DOHH2 (cell line): Measurements from ENCODE around the gene S100A16.

Source experiments
- H3F3A ChIP-seq: fragments of 200-600 bp; sonication (generic), shearing (Covaris generic); 2 replicates; pipeline ENCODE4 v1.6.0; 2016; ENCODE audit warnings: antibody characterized with exemption, mild to moderate bottlenecking; ENCODE audit not compliant: control insufficient read depth, insufficient read depth
- H3K27ac ChIP-seq: fragments of 200-600 bp; sonication (generic); 2 replicates; pipeline ENCODE4 v1.5.1; 2014; ENCODE audit warnings: low read depth, mild to moderate bottlenecking, low read length, moderate library complexity
- H3K27me3 ChIP-seq: fragments of 200-600 bp; sonication (generic); 2 replicates; pipeline ENCODE4 v1.6.1; 2014; ENCODE audit warnings: mild to moderate bottlenecking, low read length, mixed read lengths; ENCODE audit not compliant: control insufficient read depth
- H3K36me3 ChIP-seq: fragments of 200-600 bp; sonication (generic); 2 replicates; pipeline ENCODE4 v1.6.1; 2014; ENCODE audit warnings: mild to moderate bottlenecking, low read length, moderate library complexity, mixed read lengths; ENCODE audit not compliant: control insufficient read depth
- H3K4me1 ChIP-seq: fragments of 200-600 bp; sonication (generic); 2 replicates; pipeline ENCODE4 v1.6.1; 2014; ENCODE audit warnings: mild to moderate bottlenecking, low read length, mixed read lengths; ENCODE audit not compliant: control insufficient read depth
- H3K4me2 ChIP-seq: fragments of 200-600 bp; sonication (generic); 2 replicates; pipeline ENCODE4 v1.6.0; 2014; ENCODE audit warnings: mild to moderate bottlenecking, low read length, moderate library complexity
- H3K4me3 ChIP-seq: fragments of 200-600 bp; sonication (generic); 2 replicates; pipeline ENCODE4 v1.5.1; 2014; ENCODE audit warnings: mild to moderate bottlenecking, low read length, mixed read lengths
- H3K79me2 ChIP-seq: fragments of 200-600 bp; sonication (generic); 2 replicates; pipeline ENCODE4 v1.6.1; 2014; ENCODE audit warnings: mild to moderate bottlenecking, low read length, mixed read lengths; ENCODE audit not compliant: control insufficient read depth
- H3K9me2 ChIP-seq: fragments of 200-600 bp; sonication (generic); replicated peaks from 2 replicates; pipeline ENCODE4 v1.6.1; 2014; ENCODE audit warnings: mild to moderate bottlenecking, low read length, mixed read lengths; ENCODE audit not compliant: control insufficient read depth
- H3K9me3 ChIP-seq: fragments of 200-600 bp; sonication (generic); 2 replicates; pipeline ENCODE4 v1.6.1; 2014; ENCODE audit warnings: antibody characterized with exemption, low read length, mixed read lengths; ENCODE audit not compliant: control insufficient read depth, insufficient read depth
- H4K20me1 ChIP-seq: fragments of 200-600 bp; sonication (generic); 2 replicates; pipeline ENCODE4 v1.6.0; 2014; ENCODE audit warnings: low read depth, mild to moderate bottlenecking, antibody characterized with exemption, low read length, moderate library complexity; ENCODE audit not compliant: control insufficient read depth, insufficient read depth
- EZH2phosphoT487 ChIP-seq: fragments of 200-600 bp; sonication (generic); IDR thresholded peaks from 2 replicates; pipeline ENCODE4 v1.6.1; 2017; ENCODE audit warnings: borderline replicate concordance, mild to moderate bottlenecking, antibody characterized with exemption, low read length, moderate library complexity, mixed read lengths
- TF ChIP-seq, protein P1 (sequence below): fragments of 200-600 bp; sonication (generic); IDR thresholded peaks from one replicate; pipeline ENCODE4 v1.5.1; 2014; ENCODE audit warnings: antibody characterized with exemption, mild to moderate bottlenecking, low read depth, low read length; ENCODE audit not compliant: poor library complexity, severe bottlenecking

The S100A16 gene

DNA sequence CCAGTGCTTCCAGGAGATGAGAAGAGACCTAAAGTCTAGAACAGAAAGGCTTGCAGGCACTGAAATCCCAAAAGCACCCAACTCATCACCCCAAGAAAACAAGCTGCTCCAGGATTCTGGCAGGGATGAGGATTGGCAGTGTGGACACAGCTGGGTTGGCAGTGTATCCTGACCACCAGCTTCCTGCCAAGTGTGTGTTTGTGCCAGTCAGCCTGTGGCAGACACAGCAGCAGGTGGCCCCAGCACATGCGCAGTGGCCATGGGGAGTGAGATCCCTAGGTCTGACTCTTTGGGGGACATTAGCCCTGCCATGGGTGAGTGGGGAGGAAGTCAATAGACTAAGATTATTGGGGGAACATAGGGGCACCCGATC is 36.9 kb upstream of the S100A16 start:
- Histone ChIP-seq H3F3A (peaks cover 11% of the 10 kb centered on the region), H3K79me2 (no peaks in the 10 kb centered on the region), H3K9me3 (no peaks in the 10 kb centered on the region), H3K27me3 (no peaks in the 10 kb centered on the region), H3K4me3 (no peak overlapping the region), H4K20me1 (no peaks in the 10 kb centered on the region), H3K36me3 (peaks cover 25% of the 10 kb centered on the region), H3K4me2 (no peak overlapping the region), H3K9me2 (no peaks in the 10 kb centered on the region), H3K27ac (no peak overlapping the region), H3K4me1 (no peaks in the 10 kb centered on the region)
- no peak for TF ChIP-seq EZH2phosphoT487

DNA sequence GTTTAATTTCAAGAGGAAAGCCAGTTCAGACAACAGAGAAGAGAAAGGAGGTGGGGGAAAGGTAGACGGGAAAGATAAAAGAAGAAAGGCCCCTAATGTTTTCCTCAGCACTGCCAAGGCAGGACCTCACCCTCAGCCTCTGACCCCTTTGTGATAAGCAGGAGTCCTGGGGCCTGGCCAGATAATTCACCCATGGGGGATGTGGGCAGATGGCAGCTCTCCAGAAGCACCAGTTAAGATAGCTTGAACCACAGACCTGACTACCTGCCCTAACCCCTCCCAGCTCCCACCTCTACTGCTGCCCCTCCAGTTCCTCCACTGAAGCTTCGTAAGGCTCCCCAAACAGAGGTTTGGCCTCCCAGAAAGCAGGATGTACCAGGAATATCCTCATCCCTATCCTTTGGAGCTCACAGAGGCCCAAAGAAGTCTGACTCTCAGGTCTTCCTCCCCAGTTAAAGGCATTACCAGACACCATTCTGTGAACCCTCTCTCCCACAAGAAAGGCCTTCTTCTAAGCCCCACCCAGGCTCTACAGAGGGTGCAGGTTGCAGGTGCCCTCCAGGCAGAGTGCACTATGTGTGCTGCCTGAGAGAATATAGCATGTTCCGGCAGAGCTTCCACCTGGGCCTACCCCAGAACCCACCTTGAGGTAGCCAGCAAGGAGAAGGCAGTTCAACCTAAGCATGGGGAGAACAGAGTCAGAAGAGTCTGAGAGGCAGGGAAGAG is 36.4 kb upstream of the S100A16 start:
- no peaks in the 10 kb centered on the region for H3K9me3 ChIP-seq
- no peak overlapping the region for H3K27ac ChIP-seq
- H3K36me3 ChIP-seq: peaks cover 30% of the 10 kb centered on the region
- H3K4me1 ChIP-seq: no peaks in the 10 kb centered on the region
- H3F3A ChIP-seq: peaks cover 14% of the 10 kb centered on the region
- H3K4me2 ChIP-seq: no peak overlapping the region
- no peak overlapping the region for H3K4me3 ChIP-seq
- no peaks in the 10 kb centered on the region for H3K79me2 ChIP-seq
- H3K9me2 ChIP-seq: no peaks in the 10 kb centered on the region
- no peaks in the 10 kb centered on the region for H3K27me3 ChIP-seq
- TF ChIP-seq EZH2phosphoT487: no peak
- TF ChIP-seq, protein P1, sequence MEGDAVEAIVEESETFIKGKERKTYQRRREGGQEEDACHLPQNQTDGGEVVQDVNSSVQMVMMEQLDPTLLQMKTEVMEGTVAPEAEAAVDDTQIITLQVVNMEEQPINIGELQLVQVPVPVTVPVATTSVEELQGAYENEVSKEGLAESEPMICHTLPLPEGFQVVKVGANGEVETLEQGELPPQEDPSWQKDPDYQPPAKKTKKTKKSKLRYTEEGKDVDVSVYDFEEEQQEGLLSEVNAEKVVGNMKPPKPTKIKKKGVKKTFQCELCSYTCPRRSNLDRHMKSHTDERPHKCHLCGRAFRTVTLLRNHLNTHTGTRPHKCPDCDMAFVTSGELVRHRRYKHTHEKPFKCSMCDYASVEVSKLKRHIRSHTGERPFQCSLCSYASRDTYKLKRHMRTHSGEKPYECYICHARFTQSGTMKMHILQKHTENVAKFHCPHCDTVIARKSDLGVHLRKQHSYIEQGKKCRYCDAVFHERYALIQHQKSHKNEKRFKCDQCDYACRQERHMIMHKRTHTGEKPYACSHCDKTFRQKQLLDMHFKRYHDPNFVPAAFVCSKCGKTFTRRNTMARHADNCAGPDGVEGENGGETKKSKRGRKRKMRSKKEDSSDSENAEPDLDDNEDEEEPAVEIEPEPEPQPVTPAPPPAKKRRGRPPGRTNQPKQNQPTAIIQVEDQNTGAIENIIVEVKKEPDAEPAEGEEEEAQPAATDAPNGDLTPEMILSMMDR: no peak
- no peaks in the 10 kb centered on the region for H4K20me1 ChIP-seq

DNA sequence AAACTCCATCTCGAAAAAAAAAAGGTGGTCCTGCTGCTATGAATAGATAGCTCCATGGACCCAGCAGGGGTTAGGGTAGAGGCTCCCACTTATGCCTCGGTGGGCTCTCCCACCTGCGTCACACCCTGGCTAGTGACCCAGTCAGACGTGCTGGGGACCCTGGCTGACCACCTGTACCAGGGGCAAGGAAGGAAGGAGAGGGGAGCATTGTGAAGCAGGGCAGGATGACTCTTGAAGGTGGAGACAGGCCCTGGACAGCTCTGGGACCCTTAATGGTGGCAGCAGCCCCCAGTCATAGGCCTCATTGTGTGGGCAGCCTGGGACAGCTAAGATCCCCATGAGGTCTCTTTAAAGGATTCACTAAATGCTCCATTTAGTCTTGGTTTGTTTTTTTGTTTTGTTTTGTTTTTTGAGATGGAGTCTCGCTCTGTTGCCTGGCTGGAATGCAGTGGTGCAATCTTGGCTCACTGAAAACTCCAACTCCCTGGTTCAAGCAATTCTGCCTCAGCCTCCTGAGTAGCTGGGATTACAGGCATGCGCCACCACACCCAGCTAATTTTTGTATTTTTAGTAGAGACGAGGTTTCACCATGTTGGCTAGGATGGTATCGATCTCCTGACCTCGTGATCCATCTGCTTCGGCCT is 35.2 kb upstream of the S100A16 start:
- H3K9me3 ChIP-seq: no peaks in the 10 kb centered on the region
- no peak overlapping the region for H3K27ac ChIP-seq
- no peak overlapping the region for H3K4me3 ChIP-seq
- H3F3A ChIP-seq: peaks cover 17% of the 10 kb centered on the region
- peaks cover 42% of the 10 kb centered on the region for H3K36me3 ChIP-seq
- H3K79me2 ChIP-seq: no peaks in the 10 kb centered on the region
- no peaks in the 10 kb centered on the region for H3K9me2 ChIP-seq
- no peaks in the 10 kb centered on the region for H4K20me1 ChIP-seq
- no peaks in the 10 kb centered on the region for H3K27me3 ChIP-seq
- TF ChIP-seq EZH2phosphoT487: no peak
- TF ChIP-seq, protein P1: no peak
- no peak overlapping the region for H3K4me2 ChIP-seq
- H3K4me1 ChIP-seq: no peaks in the 10 kb centered on the region

DNA sequence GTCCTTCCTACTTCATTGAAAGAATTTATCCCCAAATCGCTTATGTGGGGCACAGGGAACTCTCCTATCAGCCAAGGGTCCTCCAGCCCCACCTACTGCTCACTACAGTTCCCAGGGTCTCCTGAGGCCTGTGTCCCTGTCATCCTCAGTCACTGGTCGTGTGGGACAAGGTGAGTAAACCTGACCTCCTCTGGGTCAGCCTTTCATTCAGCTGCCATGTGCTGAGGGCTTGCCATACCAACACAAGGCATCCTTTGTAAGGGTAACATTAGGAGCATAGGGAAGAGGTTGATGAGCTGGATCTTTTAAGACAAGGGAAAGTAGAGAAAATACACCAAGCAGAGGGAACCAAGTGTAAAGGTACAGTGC is 34.4 kb upstream of the S100A16 start:
- H3K36me3 ChIP-seq: peaks cover 50% of the 10 kb centered on the region
- no peak overlapping the region for H3K4me3 ChIP-seq
- no peaks in the 10 kb centered on the region for H3K4me1 ChIP-seq
- H3F3A ChIP-seq: peaks cover 17% of the 10 kb centered on the region
- no peaks in the 10 kb centered on the region for H3K79me2 ChIP-seq
- no peaks in the 10 kb centered on the region for H3K9me2 ChIP-seq
- H3K27ac ChIP-seq: no peak overlapping the region
- H4K20me1 ChIP-seq: no peaks in the 10 kb centered on the region
- no peak for TF ChIP-seq EZH2phosphoT487
- TF ChIP-seq, protein P1: no peak
- H3K9me3 ChIP-seq: no peaks in the 10 kb centered on the region
- H3K27me3 ChIP-seq: no peaks in the 10 kb centered on the region
- H3K4me2 ChIP-seq: no peak overlapping the region
